ENCODE results near the gene MORN1.

Gene MORN1

GRCh38 chr1:2347896-2348295, 43.5 kb downstream of the MORN1 start:
- H3K4me1 ChIP-seq (ENCODE audit: control insufficient read depth, insufficient read depth, low read length, unreplicated experiment), result no peaks in the 10 kb centered on the region
- no peak overlapping the region for H3K27ac ChIP-seq (ENCODE audit: low read depth, low read length)
- H2AFZ ChIP-seq (ENCODE audit: low read length, unreplicated experiment), result no peak overlapping the region
- H3K4me3 ChIP-seq (ENCODE audit: low read depth, low read length), result no peak overlapping the region
- no peaks in the 10 kb centered on the region for H3K27me3 ChIP-seq (ENCODE audit: insufficient read depth, low read length)
- H3K36me3 ChIP-seq (ENCODE audit: insufficient read depth, low read length), result no peaks in the 10 kb centered on the region
- no peaks in the 10 kb centered on the region for H3K79me2 ChIP-seq (ENCODE audit: control insufficient read depth, insufficient read depth, low read length, unreplicated experiment)

GRCh38 chr1:2347409-2347785, 44.0 kb downstream of the MORN1 start:
- H3K36me3 ChIP-seq (ENCODE audit: insufficient read depth, low read length), result no peaks in the 10 kb centered on the region
- no peak overlapping the region for H3K27ac ChIP-seq (ENCODE audit: low read depth, low read length)

DNA sequence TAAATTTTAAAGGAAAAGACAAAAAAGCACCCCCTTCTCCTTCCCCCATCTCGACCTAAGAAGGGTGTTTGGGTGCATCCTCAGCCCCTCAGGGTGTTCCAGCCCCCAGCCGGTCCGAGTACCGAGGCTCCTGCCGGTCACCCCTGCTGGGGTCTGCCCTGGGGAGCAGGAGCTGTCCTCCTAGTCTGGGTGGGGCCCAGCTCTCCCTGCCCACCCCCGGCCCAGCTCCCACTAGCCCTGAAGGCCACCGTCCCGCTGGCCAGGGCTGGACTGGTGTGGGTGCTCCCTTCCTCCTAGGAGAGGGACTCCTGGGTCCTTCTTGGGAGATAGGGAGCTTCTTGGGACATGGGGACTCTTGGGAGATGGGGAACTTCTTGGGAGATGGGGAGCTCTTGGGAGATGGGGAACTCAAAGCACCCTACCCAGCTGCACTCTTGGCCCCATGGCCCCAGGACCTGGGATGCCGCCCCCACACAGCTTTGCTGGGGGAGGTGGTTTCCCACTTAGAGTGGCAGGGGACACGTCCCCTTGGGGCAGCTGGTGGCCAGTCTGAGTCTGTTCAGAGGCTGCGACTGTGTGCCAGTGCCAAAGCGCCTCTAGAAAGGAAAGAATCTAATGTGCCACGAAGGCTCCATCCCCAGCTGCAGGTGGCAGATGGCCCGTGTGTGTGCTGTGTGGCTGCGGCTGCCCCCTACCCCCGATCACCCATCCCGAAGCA, 44.5 kb downstream of the MORN1 start:
- Histone ChIP-seq H3K79me2 (ENCODE audit: control insufficient read depth, insufficient read depth, low read length, unreplicated experiment) (no peaks in the 10 kb centered on the region), H3K27me3 (ENCODE audit: insufficient read depth, low read length) (no peaks in the 10 kb centered on the region), H2AFZ (ENCODE audit: low read length, unreplicated experiment) (no peak overlapping the region), H3K4me3 (ENCODE audit: low read depth, low read length) (no peak overlapping the region), H3K36me3 (ENCODE audit: insufficient read depth, low read length) (no peaks in the 10 kb centered on the region), H3K27ac (ENCODE audit: low read depth, low read length) (no peak overlapping the region), H3K4me1 (ENCODE audit: control insufficient read depth, insufficient read depth, low read length, unreplicated experiment) (no peaks in the 10 kb centered on the region)

More at GRCh38 chr1:2347409-2347785, 44.0 kb downstream of the MORN1 start:
- no peak overlapping the region for H3K4me3 ChIP-seq (ENCODE audit: low read depth, low read length)
- no peak overlapping the region for H2AFZ ChIP-seq (ENCODE audit: low read length, unreplicated experiment)
- no peaks in the 10 kb centered on the region for H3K4me1 ChIP-seq (ENCODE audit: control insufficient read depth, insufficient read depth, low read length, unreplicated experiment)
- H3K27me3 ChIP-seq (ENCODE audit: insufficient read depth, low read length), result no peaks in the 10 kb centered on the region
- H3K79me2 ChIP-seq (ENCODE audit: control insufficient read depth, insufficient read depth, low read length, unreplicated experiment), result no peaks in the 10 kb centered on the region

- no peaks in the 10 kb centered on the region for H3K4me1 ChIP-seq (ENCODE audit: control insufficient read depth, insufficient read depth, low read length, unreplicated experiment)
- no peak overlapping the region for H2AFZ ChIP-seq (ENCODE audit: low read length, unreplicated experiment)
- H3K27ac ChIP-seq (ENCODE audit: low read depth, low read length), result no peak overlapping the region
- H3K4me3 ChIP-seq (ENCODE audit: low read depth, low read length), result no peak overlapping the region
- H3K79me2 ChIP-seq (ENCODE audit: control insufficient read depth, insufficient read depth, low read length, unreplicated experiment), result no peaks in the 10 kb centered on the region
- no peaks in the 10 kb centered on the region for H3K27me3 ChIP-seq (ENCODE audit: insufficient read depth, low read length)
- no peaks in the 10 kb centered on the region for H3K36me3 ChIP-seq (ENCODE audit: insufficient read depth, low read length)
These were observed 45.9 kb downstream of the MORN1 start for GRCh38 chr1:2345297-2346075.

DNA sequence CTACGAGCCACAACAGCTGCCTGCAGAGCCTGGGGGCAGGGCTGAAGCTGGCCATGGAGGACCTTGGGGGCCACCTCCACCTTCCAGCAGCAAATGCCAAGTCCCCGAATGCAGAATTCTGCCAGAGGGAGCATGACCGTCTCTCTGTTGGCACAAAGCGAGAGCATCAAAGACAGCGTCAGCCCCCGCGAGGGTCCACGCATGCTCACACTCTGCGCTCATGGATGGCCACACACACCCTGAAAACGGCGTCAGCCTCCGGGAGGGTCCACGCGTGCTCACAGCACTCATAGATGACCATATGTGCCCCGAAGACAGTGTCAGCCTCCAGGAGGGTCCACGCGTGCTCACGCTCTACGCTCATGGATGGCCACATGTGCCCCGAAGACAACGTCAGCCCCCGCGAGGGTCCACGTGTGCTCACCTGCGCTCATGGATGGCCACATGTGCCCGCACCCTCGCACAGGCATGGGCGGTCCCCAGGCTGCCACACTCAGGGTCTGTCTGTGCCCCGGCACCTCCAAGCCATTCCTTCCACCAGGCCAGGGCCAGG, 46.5 kb downstream of the MORN1 start:
- Histone ChIP-seq H3K4me3 (ENCODE audit: low read depth, low read length) (no peak overlapping the region), H3K4me1 (ENCODE audit: control insufficient read depth, insufficient read depth, low read length, unreplicated experiment) (no peaks in the 10 kb centered on the region), H3K36me3 (ENCODE audit: insufficient read depth, low read length) (no peaks in the 10 kb centered on the region), H3K27ac (ENCODE audit: low read depth, low read length) (no peak overlapping the region), H3K79me2 (ENCODE audit: control insufficient read depth, insufficient read depth, low read length, unreplicated experiment) (no peaks in the 10 kb centered on the region), H2AFZ (ENCODE audit: low read length, unreplicated experiment) (no peak overlapping the region), H3K27me3 (ENCODE audit: insufficient read depth, low read length) (no peaks in the 10 kb centered on the region)

- Histone ChIP-seq H3K36me3 (ENCODE audit: insufficient read depth, low read length) (no peaks in the 10 kb centered on the region), H3K79me2 (ENCODE audit: control insufficient read depth, insufficient read depth, low read length, unreplicated experiment) (no peaks in the 10 kb centered on the region), H3K27me3 (ENCODE audit: insufficient read depth, low read length) (no peaks in the 10 kb centered on the region), H2AFZ (ENCODE audit: low read length, unreplicated experiment) (no peak overlapping the region), H3K27ac (ENCODE audit: low read depth, low read length) (no peak overlapping the region), H3K4me1 (ENCODE audit: control insufficient read depth, insufficient read depth, low read length, unreplicated experiment) (no peaks in the 10 kb centered on the region), H3K4me3 (ENCODE audit: low read depth, low read length) (no peak overlapping the region)
These were observed 47.2 kb downstream of the MORN1 start for GRCh38 chr1:2344121-2344681.

DNA sequence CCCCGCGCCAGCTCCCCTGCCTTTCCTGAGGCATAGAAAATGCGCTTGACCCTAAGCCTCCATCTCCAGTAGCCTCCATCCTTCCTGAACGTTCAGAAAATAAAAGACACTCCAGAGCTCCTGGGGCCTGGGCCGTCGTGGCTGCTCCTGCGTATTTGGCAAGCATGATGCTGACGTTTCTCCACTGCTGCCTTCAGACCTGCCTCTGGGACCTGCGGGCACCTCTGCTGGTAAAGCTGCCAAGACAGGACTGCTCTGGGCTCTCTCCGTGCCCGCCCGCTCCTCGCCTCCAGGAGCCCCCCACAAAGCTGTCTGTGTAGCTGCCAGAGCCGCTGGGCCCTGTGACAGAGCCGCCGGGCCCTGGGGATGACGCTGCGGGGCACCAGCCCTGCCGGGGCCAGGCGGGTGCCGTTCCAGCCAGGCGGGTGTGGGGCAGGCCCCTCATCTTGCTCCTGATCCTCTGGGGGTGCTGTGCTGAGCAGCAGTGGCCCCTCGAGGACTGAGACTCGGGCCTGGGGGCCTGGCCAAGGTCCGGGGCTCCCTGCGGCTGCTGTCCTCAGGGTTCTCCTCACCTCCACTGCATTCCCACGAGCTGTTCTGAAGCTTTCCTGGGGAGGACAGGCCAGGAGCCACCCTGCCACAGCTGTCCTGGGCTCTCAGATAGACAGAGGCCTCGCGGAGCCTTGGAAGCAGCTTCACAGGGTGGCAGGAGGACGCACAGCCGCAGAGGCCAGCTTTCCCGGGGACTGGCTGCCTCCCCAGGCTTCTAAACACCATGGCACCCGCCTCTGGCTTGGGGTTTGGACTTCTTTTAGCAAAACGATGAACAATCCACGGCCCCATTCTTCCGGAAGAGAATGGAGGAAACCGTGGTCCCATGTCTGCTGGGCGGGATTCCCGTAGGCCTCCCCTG, 48.1 kb downstream of the MORN1 start:
- Histone ChIP-seq H3K27ac (ENCODE audit: low read depth, low read length) (no peak overlapping the region), H3K4me3 (ENCODE audit: low read depth, low read length) (no peak overlapping the region), H3K79me2 (ENCODE audit: control insufficient read depth, insufficient read depth, low read length, unreplicated experiment) (no peaks in the 10 kb centered on the region), H3K27me3 (ENCODE audit: insufficient read depth, low read length) (no peaks in the 10 kb centered on the region), H3K36me3 (ENCODE audit: insufficient read depth, low read length) (no peaks in the 10 kb centered on the region), H2AFZ (ENCODE audit: low read length, unreplicated experiment) (no peak overlapping the region), H3K4me1 (ENCODE audit: control insufficient read depth, insufficient read depth, low read length, unreplicated experiment) (no peaks in the 10 kb centered on the region)

DNA sequence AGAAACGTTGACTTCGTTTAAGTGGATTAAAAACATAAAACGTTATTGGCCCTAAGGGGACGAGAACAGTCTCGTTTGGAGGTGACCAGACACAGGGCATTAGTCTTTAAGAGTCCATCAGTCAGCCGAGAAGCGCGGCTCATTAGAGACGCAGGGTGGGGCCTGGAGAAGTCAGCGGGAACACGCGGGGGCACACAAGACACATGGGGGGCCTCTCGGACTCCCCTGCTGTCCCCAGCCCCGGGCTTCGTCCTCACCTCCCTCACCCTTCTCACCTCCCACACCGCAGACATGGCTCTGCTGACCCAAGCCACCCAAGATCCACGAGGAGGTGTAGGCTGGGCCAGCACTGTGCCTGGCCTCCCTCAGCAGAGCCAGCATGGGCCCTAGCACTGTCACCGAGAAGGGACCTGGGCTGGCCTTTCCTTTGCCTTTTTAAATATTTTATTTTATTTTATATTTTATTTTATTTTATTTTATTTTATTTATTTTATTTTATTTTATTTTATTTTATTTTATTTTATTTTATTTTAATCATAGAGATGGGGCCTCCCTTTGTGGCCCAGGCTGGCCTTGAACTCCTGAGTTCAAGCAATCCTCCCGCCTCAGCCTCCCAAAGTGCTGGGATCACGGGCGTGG, 48.9 kb downstream of the MORN1 start:
- Histone ChIP-seq H2AFZ (ENCODE audit: low read length, unreplicated experiment) (no peak overlapping the region), H3K36me3 (ENCODE audit: insufficient read depth, low read length) (no peaks in the 10 kb centered on the region), H3K79me2 (ENCODE audit: control insufficient read depth, insufficient read depth, low read length, unreplicated experiment) (no peaks in the 10 kb centered on the region), H3K4me3 (ENCODE audit: low read depth, low read length) (no peak overlapping the region), H3K27me3 (ENCODE audit: insufficient read depth, low read length) (no peaks in the 10 kb centered on the region), H3K4me1 (ENCODE audit: control insufficient read depth, insufficient read depth, low read length, unreplicated experiment) (no peaks in the 10 kb centered on the region), H3K27ac (ENCODE audit: low read depth, low read length) (no peak overlapping the region)

- no peak overlapping the region for H3K4me3 ChIP-seq (ENCODE audit: low read depth, low read length)
- no peaks in the 10 kb centered on the region for H3K79me2 ChIP-seq (ENCODE audit: control insufficient read depth, insufficient read depth, low read length, unreplicated experiment)
- no peaks in the 10 kb centered on the region for H3K36me3 ChIP-seq (ENCODE audit: insufficient read depth, low read length)
- no peaks in the 10 kb centered on the region for H3K27me3 ChIP-seq (ENCODE audit: insufficient read depth, low read length)
- no peak overlapping the region for H3K27ac ChIP-seq (ENCODE audit: low read depth, low read length)
- H2AFZ ChIP-seq (ENCODE audit: low read length, unreplicated experiment), result no peak overlapping the region
- H3K4me1 ChIP-seq (ENCODE audit: control insufficient read depth, insufficient read depth, low read length, unreplicated experiment), result no peaks in the 10 kb centered on the region
These were observed 49.5 kb downstream of the MORN1 start for GRCh38 chr1:2341706-2342383.
